Measurements from ENCODE around the gene DCAKD. TPM values are rescaled to one million over a fixed set of nuclear protein-coding genes. Genes with fewer than 3 reads are reported as not detected.

DCAKD gene
- 22.4 and 50.2 TPM in 2 replicates for total RNA-seq

- DNase-seq (ENCODE audit: low read depth), result peak; percentile 80
These were observed at the start of gene DCAKD for GRCh38 chr17:45051060-45051719. Gene DCAKD, minus strand, starts transcription at chr17:45051632. Its CDS starts 16,747 bp downstream, at chr17:45034885.

GRCh38 chr17:45098869-45099616 lies 47.6 kb upstream of the DCAKD start:
- DNase-seq (ENCODE audit: low read depth), result peak; percentile 53

GRCh38 chr17:45098081-45098868 lies 46.8 kb upstream of the DCAKD start:
- DNase-seq (ENCODE audit: low read depth), result no peak

- DNase-seq (ENCODE audit: low read depth), result no peak
These were observed 45.5 kb upstream of the DCAKD start for GRCh38 chr17:45096926-45097325.

GRCh38 chr17:45096141-45096540 lies 44.7 kb upstream of the DCAKD start:
- peak; percentile 54 for DNase-seq (ENCODE audit: low read depth)

- no peak for DNase-seq (ENCODE audit: low read depth)
These were observed 42.1 kb upstream of the DCAKD start for GRCh38 chr17:45093444-45094110.

GRCh38 chr17:45092911-45093430 lies 41.5 kb upstream of the DCAKD start:
- DNase-seq (ENCODE audit: low read depth), result peak; percentile 98

- DNase-seq (ENCODE audit: low read depth), result peak; percentile 59
These were observed 40.5 kb upstream of the DCAKD start for GRCh38 chr17:45091778-45092425.

GRCh38 chr17:45090711-45091110 lies 39.3 kb upstream of the DCAKD start:
- DNase-seq (ENCODE audit: low read depth), result peak; percentile 37

GRCh38 chr17:45088741-45089140 lies 37.3 kb upstream of the DCAKD start:
- DNase-seq (ENCODE audit: low read depth), result peak; percentile 24

GRCh38 chr17:45087978-45088377 lies 36.5 kb upstream of the DCAKD start:
- no peak for DNase-seq (ENCODE audit: low read depth)

GRCh38 chr17:45087504-45087975 lies 36.1 kb upstream of the DCAKD start:
- peak; percentile 59 for DNase-seq (ENCODE audit: low read depth)

GRCh38 chr17:45086865-45087503 lies 35.6 kb upstream of the DCAKD start:
- no peak for DNase-seq (ENCODE audit: low read depth)

- no peak for DNase-seq (ENCODE audit: low read depth)
These were observed 35.0 kb upstream of the DCAKD start for GRCh38 chr17:45086391-45086790.

- DNase-seq (ENCODE audit: low read depth), result no peak
These were observed 29.7 kb upstream of the DCAKD start for GRCh38 chr17:45081047-45081703.

- no peak for DNase-seq (ENCODE audit: low read depth)
These were observed 26.2 kb upstream of the DCAKD start for GRCh38 chr17:45077643-45078042.

- no peak for DNase-seq (ENCODE audit: low read depth)
These were observed 22.1 kb upstream of the DCAKD start for GRCh38 chr17:45073414-45074070.

GRCh38 chr17:45070809-45071208 lies 19.4 kb upstream of the DCAKD start:
- no peak for DNase-seq (ENCODE audit: low read depth)

- no peak for DNase-seq (ENCODE audit: low read depth)
These were observed 18.6 kb upstream of the DCAKD start for GRCh38 chr17:45070001-45070400.
